SK-N-SH treated with all-trans-retinoic acid at 6 μM for 48 hours (cell line): ENCODE results near the gene DDX19B.
"Not testable (repeated sequence)": the region's sequence is repeated elsewhere in the genome, so short reads cannot be mapped to it uniquely, and the experiment has no call there.

Experiments
- ATAC-seq: fragments of 200-7000 bp; cut with Tn5 transposase; 3 replicates; pipeline ENCODE4 v1.9.1; 2020; ENCODE audit warnings: mild to moderate bottlenecking, moderate library complexity
- CSDC2 ChIP-seq: fragments of 250-450 bp; sonication (Bioruptor Pico); IDR thresholded peaks from 2 replicates; pipeline ENCODE4 v1.5.0; 2020; ENCODE audit warnings: mild to moderate bottlenecking, moderate library complexity
- ESRRG ChIP-seq: fragments of 250-450 bp; sonication (Bioruptor Pico); IDR thresholded peaks from 2 replicates; pipeline ENCODE4 v1.6.1; 2021; ENCODE audit warnings: mild to moderate bottlenecking
- GLIS3 ChIP-seq: fragments of 250-450 bp; sonication (Bioruptor Pico); IDR thresholded peaks from 2 replicates; pipeline ENCODE4 v1.5.0; 2020; ENCODE audit warnings: mild to moderate bottlenecking, moderate library complexity
- ISL1 ChIP-seq: fragments of 250-450 bp; sonication (Bioruptor Pico); IDR thresholded peaks from 2 replicates; pipeline ENCODE4 v2.1.2; 2022; ENCODE audit warnings: mild to moderate bottlenecking, moderate library complexity
- OSR1 ChIP-seq: fragments of 250-450 bp; sonication (Bioruptor Pico); IDR thresholded peaks from 2 replicates; pipeline ENCODE4 v1.8.0; 2022; ENCODE audit warnings: moderate library complexity, mild to moderate bottlenecking, inconsistent platforms
- PPARA ChIP-seq: fragments of 250-450 bp; sonication (Bioruptor Pico); IDR thresholded peaks from 2 replicates; pipeline ENCODE4 v1.5.0; 2020; ENCODE audit warnings: mild to moderate bottlenecking, borderline replicate concordance
- RARB ChIP-seq: fragments of 250-450 bp; sonication (Bioruptor Pico); IDR thresholded peaks from 2 replicates; pipeline ENCODE4 v1.8.0; 2021; ENCODE audit warnings: mild to moderate bottlenecking, moderate library complexity
- SNAI2 ChIP-seq: fragments of 250-450 bp; sonication (Bioruptor Pico); IDR thresholded peaks from 2 replicates; pipeline ENCODE4 v1.5.0; 2020; ENCODE audit warnings: mild to moderate bottlenecking, moderate library complexity
- TCF4 ChIP-seq: fragments of 250-450 bp; sonication (Bioruptor Pico); IDR thresholded peaks from 2 replicates; pipeline ENCODE4 v1.8.0; 2021; ENCODE audit warnings: mild to moderate bottlenecking, moderate library complexity, borderline replicate concordance
- ZC3H10 ChIP-seq: fragments of 250-450 bp; sonication (Bioruptor Pico); IDR thresholded peaks from 2 replicates; pipeline ENCODE4 v1.5.1; 2021; ENCODE audit warnings: mild to moderate bottlenecking, moderate library complexity
- ZFP3 ChIP-seq: fragments of 250-450 bp; sonication (Bioruptor Pico); IDR thresholded peaks from 2 replicates; pipeline ENCODE4 v1.5.0; 2020; ENCODE audit warnings: mild to moderate bottlenecking, moderate library complexity
- ZFP30 ChIP-seq: fragments of 450-650 bp; formaldehyde crosslinking; IDR thresholded peaks from 2 replicates; pipeline ENCODE4 v1.5.0; 2022; ENCODE audit warnings: mild to moderate bottlenecking, moderate library complexity
- ZNF565 ChIP-seq: fragments of 450-650 bp; formaldehyde crosslinking; conservative IDR thresholded peaks from 2 replicates; pipeline ENCODE4 v1.5.0; 2020; ENCODE audit warnings: low read depth, mild to moderate bottlenecking, moderate library complexity
- ZNF70 ChIP-seq: fragments of 450-650 bp; formaldehyde crosslinking; IDR thresholded peaks from 2 replicates; pipeline ENCODE4 v1.5.0; 2020; ENCODE audit warnings: mild to moderate bottlenecking, moderate library complexity
- ZNF8 ChIP-seq: fragments of 450-650 bp; formaldehyde crosslinking; IDR thresholded peaks from 2 replicates; pipeline ENCODE4 v1.5.0; 2020; ENCODE audit warnings: mild to moderate bottlenecking, moderate library complexity
- TF ChIP-seq, protein P1 (sequence below): fragments of 250-450 bp; sonication (Bioruptor Pico); IDR thresholded peaks from 2 replicates; pipeline ENCODE4 v1.5.1; 2020; ENCODE audit warnings: low read depth, mild to moderate bottlenecking, moderate library complexity
- TF ChIP-seq, protein P2 (sequence below): fragments of 250-450 bp; sonication (Bioruptor Pico); IDR thresholded peaks from 2 replicates; pipeline ENCODE4 v1.5.0; 2020; ENCODE audit warnings: mild to moderate bottlenecking, moderate library complexity
- TF ChIP-seq, protein P3 (sequence below): fragments of 250-450 bp; sonication (Bioruptor Pico); IDR thresholded peaks from 2 replicates; pipeline ENCODE4 v1.8.0; 2021; ENCODE audit warnings: low read depth, mild to moderate bottlenecking, moderate library complexity, borderline replicate concordance
- TF ChIP-seq, protein P4 (sequence below): fragments of 250-450 bp; sonication (Bioruptor Pico); IDR thresholded peaks from 2 replicates; pipeline ENCODE4 v1.5.1; 2021; ENCODE audit warnings: mild to moderate bottlenecking, moderate library complexity

The DDX19B gene

DNA sequence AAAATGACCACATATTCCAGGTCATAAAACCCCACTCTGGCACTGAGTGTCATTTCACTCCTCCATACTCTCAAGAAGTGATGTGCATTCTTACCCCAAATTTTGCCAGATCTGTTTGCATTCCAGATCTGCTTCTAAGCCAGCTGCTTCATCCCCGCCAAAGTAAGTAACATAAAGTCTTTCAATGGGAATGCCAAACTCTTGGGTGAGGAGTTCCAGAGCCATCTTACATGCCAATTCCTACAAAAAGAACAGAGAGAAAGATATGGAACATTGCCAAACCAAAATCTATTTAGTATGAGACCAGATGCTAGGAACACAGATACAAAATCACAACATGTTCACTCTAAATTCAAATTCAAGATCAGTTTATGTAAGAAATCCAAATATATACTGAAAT lies 22.6 kb upstream of the DDX19B start:
- TF ChIP-seq, protein P1, sequence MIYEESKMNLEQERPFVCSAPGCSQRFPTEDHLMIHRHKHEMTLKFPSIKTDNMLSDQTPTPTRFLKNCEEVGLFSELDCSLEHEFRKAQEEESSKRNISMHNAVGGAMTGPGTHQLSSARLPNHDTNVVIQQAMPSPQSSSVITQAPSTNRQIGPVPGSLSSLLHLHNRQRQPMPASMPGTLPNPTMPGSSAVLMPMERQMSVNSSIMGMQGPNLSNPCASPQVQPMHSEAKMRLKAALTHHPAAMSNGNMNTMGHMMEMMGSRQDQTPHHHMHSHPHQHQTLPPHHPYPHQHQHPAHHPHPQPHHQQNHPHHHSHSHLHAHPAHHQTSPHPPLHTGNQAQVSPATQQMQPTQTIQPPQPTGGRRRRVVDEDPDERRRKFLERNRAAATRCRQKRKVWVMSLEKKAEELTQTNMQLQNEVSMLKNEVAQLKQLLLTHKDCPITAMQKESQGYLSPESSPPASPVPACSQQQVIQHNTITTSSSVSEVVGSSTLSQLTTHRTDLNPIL, result no peak
- no peak for TF ChIP-seq GLIS3 (CRISPR knock-in tag)
- peak; percentile 69 for TF ChIP-seq ISL1 (CRISPR knock-in tag)
- peak; percentile 74; the same call in 1 of the 2 replicates for TF ChIP-seq TCF4 (CRISPR knock-in tag)
- TF ChIP-seq PPARA (CRISPR knock-in tag), result no peak
- peak; percentile 24; the same call in 1 of the 3 replicates for ATAC-seq

DNA sequence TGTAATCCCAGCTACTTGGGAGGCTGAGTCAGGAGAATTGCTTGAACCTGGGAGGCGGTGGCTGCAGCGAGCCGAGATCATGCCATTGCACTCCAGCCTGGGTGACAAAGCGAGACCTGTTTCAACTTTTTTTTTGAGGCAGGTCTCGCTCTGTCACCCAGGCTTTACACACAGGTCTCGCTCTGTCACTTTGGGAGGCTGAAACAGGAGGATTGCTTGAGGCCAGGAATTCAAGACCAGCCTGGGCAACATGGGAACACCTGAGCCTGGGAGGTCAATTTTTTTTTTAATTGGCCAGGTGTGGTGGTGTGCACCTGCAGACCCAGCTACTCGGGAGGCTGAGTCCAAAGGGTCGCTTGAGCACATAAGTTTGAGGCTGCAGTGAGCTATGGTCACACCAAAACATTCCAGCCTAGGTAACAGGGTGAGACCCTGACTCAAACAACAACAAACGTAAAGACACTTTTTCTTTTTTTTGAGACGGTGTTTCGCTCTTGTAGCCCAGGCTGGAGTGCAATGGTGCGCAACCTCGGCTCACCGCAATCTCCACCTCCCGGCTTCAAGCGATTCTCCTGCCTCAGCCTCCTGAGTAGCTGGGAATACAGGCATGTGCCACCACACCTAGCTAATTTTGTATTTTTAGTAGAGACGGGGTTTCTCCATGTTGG lies 11.5 kb upstream of the DDX19B start:
- not testable (repeated sequence) for ATAC-seq

DNA sequence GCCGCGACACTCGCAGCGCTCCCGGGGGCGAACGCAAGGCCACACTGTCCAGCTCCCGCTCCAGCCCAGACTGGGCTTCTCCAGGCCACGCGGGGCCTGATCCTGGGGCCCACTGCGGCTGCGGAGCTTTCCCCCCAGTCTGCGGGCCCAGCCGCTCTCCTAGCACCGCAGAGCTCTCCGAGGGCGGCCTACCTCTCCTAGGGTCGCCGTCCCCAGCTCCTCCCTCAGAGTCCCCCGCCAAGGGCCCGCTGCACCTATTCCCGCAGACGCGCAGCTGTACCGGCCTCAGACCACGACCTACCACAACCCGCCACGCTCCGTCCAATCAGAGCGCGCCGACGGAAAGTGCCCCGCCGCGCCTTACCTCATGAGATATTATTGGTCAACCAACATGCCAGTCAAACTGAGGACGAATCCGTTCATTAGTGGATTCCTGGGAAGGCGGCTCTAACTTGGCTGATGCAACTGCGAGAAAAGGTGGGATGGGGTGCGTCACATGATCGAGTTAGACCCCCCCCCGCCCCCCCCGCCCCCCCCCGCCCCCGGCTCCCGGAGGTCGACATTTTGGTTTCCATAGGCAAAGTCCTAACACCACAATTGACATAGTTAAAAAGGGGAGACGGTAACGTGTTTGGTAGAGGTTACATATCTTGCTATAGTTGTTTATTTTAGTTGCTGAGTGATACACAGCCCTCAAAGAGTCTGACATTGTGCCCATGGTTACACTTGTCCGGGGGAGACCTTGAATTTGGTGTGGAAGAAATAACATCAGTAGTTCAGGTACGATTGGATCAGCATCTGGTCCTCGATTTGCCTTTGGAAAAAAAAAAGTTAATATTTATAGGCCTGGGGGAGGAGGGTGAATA lies 9.5 kb upstream of the DDX19B start, which contains the start of gene AARS1:
Gene AARS1, minus strand, starts transcription at position 278 of the 866 bp plus-strand sequence. CDS start 6,743 bp downstream, outside the sequence.
- TF ChIP-seq TCF4 (CRISPR knock-in tag) (no peak), ESRRG (CRISPR knock-in tag) (peak; percentile 61; the same call in 1 of the 2 replicates), ZFP30 (CRISPR knock-in tag) (no peak), ZFP3 (CRISPR knock-in tag) (no peak), OSR1 (CRISPR knock-in tag) (no peak), RARB (CRISPR knock-in tag) (no peak), ZNF8 (CRISPR knock-in tag) (no peak), ISL1 (CRISPR knock-in tag) (no peak), ZNF565 (CRISPR knock-in tag) (no peak), ZC3H10 (CRISPR knock-in tag) (no peak), SNAI2 (CRISPR knock-in tag) (no peak), GLIS3 (CRISPR knock-in tag) (0 out of 2 replicates have a peak, but pooled peaks have one; percentile 38)
- TF ChIP-seq, protein P2, sequence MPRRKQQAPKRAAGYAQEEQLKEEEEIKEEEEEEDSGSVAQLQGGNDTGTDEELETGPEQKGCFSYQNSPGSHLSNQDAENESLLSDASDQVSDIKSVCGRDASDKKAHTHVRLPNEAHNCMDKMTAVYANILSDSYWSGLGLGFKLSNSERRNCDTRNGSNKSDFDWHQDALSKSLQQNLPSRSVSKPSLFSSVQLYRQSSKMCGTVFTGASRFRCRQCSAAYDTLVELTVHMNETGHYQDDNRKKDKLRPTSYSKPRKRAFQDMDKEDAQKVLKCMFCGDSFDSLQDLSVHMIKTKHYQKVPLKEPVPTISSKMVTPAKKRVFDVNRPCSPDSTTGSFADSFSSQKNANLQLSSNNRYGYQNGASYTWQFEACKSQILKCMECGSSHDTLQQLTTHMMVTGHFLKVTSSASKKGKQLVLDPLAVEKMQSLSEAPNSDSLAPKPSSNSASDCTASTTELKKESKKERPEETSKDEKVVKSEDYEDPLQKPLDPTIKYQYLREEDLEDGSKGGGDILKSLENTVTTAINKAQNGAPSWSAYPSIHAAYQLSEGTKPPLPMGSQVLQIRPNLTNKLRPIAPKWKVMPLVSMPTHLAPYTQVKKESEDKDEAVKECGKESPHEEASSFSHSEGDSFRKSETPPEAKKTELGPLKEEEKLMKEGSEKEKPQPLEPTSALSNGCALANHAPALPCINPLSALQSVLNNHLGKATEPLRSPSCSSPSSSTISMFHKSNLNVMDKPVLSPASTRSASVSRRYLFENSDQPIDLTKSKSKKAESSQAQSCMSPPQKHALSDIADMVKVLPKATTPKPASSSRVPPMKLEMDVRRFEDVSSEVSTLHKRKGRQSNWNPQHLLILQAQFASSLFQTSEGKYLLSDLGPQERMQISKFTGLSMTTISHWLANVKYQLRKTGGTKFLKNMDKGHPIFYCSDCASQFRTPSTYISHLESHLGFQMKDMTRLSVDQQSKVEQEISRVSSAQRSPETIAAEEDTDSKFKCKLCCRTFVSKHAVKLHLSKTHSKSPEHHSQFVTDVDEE (CRISPR knock-in tag), result no peak
- TF ChIP-seq, protein P3, sequence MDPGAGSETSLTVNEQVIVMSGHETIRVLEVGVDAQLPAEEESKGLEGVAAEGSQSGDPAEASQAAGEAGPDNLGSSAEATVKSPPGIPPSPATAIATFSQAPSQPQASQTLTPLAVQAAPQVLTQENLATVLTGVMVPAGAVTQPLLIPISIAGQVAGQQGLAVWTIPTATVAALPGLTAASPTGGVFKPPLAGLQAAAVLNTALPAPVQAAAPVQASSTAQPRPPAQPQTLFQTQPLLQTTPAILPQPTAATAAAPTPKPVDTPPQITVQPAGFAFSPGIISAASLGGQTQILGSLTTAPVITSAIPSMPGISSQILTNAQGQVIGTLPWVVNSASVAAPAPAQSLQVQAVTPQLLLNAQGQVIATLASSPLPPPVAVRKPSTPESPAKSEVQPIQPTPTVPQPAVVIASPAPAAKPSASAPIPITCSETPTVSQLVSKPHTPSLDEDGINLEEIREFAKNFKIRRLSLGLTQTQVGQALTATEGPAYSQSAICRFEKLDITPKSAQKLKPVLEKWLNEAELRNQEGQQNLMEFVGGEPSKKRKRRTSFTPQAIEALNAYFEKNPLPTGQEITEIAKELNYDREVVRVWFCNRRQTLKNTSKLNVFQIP (CRISPR knock-in tag), result 0 out of 2 replicates have a peak, but pooled peaks have one; percentile 29
- TF ChIP-seq, protein P4, sequence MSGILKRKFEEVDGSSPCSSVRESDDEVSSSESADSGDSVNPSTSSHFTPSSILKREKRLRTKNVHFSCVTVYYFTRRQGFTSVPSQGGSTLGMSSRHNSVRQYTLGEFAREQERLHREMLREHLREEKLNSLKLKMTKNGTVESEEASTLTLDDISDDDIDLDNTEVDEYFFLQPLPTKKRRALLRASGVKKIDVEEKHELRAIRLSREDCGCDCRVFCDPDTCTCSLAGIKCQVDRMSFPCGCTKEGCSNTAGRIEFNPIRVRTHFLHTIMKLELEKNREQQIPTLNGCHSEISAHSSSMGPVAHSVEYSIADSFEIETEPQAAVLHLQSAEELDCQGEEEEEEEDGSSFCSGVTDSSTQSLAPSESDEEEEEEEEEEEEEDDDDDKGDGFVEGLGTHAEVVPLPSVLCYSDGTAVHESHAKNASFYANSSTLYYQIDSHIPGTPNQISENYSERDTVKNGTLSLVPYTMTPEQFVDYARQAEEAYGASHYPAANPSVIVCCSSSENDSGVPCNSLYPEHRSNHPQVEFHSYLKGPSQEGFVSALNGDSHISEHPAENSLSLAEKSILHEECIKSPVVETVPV (CRISPR knock-in tag), result no peak
- ATAC-seq, result peak; percentile 98

DNA sequence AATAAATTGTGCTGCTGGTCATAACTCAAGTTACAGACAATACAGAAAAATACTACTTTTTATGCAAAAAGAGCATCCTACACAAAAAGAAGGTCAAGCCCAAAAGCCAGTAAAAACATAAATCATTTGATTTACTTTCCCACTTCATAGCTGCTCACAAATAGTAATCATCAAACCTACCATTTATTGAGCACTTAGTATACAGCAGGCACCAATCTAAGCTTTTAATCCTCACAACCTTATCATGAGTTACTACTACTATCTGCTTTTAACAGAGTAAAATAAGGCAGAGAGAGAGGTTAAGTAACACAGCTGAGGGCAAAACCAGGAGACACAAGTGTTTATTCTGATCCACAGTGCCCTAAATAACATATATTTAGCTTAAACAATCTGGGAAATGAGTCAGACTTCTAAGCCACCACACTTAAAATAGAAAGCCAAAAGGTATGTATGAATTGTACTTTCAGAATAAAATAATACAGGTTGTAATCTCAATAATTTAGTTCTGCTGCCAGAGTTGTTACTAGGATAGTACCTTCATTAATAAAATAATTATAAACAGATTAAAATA lies 8.0 kb upstream of the DDX19B start:
- ATAC-seq, result no peak
- TF ChIP-seq ZNF70 (CRISPR knock-in tag) (no peak), OSR1 (CRISPR knock-in tag) (no peak), CSDC2 (CRISPR knock-in tag) (no peak), ZC3H10 (CRISPR knock-in tag) (no peak), ZNF565 (CRISPR knock-in tag) (no peak), ESRRG (CRISPR knock-in tag) (no peak), ZNF8 (CRISPR knock-in tag) (no peak), ISL1 (CRISPR knock-in tag) (no peak)
- TF ChIP-seq, protein P4 (CRISPR knock-in tag), result no peak
- TF ChIP-seq, protein P3 (CRISPR knock-in tag), result no peak
